HG02938 (cell line): ENCODE measurements around the gene DHX15.

ENCODE experiments used
- ATAC-seq: cut with Tn5 transposase; IDR thresholded peaks from one replicate; pipeline ENCODE4 v1.9.1; 2021; ENCODE audit warnings: mild to moderate bottlenecking, moderate library complexity; ENCODE audit not compliant: unreplicated experiment

The DHX15 gene

DNA sequence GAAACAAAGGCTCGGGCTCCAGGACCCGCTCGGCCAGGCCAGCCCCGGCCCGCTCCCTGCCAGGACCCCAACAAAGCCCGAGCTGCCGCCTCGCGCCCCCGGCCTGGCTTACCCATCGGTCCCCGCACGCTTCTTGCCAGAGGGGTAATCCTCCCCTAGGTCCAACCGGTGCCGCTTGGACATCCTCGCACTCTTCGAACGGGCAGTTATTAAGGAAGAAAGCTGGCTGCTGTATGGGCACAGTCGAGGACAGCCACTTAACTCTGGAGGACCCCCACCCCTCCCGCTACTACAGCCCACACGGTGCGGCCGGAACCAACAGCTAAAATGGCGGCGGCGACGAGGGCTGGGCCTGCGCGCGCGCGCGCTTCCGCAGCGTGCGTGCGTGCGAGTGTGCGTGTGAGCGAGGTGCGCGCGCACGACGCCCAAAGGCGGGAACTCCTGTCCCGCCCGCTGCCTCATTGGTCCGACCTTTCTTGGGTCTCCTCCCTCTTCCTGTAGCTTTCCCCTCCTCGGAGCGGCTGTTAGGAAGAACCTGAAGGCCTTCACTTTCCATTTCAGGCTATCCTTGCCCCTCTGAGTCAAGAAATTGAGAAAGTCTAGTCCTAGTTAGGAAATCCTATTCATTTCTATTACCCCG, at the start of gene DHX15:
Gene DHX15, minus strand, starts transcription at position 344 of the 640 bp plus-strand sequence. Its CDS starts 161 bp downstream, at position 183.
- ATAC-seq, result peak; percentile 75

DNA sequence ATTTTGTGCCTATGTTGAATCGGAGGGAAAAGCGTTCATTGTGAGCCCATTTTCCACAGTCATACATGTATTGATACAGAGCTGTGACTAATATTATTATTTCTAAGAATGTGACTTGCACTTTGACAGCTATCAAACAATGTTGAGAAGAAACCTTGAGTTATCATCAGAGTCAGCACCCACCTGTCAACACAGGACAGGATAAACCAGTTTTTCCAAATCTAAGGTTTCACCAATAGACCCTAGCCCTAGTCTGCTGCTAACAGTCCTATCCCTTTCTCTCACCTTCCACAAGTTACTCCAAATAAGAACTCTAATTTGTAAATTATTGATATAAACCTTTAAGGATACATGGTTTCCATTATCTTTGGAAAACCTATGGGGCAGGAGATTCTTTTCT, 47.7 kb upstream of the DHX15 start:
- no peak for ATAC-seq

- ATAC-seq, result no peak
These were observed 46.6 kb upstream of the DHX15 start for GRCh38 chr4:24630937-24631336.

DNA sequence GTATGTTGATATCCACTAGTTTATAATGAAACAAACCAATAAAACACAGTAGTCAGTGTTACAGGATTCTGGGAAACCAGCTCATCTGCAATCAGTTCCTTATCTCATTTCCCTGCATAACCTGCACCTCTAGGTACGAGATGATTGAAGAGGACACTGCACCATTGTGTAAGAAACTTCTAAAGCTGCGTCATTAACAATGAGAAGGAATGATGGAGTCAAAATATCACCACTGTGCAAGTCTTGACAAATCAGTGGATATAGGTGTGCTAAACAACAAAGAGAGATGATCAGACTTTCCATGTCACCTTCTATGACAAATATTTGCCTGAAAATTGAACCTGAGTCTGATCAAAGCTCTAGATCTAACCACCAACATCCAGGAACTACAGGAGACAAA, 40.7 kb upstream of the DHX15 start:
- ATAC-seq, result no peak

DNA sequence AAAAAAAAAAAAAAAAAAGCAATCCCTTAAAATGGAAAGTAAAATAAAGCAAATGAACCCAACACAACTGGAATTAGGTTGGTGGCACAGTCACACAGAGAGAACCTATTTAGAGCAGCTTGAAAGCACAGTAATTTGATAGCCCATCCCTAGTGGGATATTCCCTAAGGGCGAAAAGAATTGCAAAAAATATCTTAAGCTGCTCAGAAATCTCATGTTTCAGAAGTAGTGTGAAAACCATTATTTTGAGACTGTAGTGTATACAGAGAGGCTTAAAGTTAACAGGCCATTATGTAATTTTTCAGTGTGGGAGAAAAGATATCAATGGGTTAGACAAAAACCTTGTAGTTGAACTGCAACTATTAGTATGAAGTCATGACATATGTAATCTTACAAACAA, 40.0 kb upstream of the DHX15 start:
- no peak for ATAC-seq

DNA sequence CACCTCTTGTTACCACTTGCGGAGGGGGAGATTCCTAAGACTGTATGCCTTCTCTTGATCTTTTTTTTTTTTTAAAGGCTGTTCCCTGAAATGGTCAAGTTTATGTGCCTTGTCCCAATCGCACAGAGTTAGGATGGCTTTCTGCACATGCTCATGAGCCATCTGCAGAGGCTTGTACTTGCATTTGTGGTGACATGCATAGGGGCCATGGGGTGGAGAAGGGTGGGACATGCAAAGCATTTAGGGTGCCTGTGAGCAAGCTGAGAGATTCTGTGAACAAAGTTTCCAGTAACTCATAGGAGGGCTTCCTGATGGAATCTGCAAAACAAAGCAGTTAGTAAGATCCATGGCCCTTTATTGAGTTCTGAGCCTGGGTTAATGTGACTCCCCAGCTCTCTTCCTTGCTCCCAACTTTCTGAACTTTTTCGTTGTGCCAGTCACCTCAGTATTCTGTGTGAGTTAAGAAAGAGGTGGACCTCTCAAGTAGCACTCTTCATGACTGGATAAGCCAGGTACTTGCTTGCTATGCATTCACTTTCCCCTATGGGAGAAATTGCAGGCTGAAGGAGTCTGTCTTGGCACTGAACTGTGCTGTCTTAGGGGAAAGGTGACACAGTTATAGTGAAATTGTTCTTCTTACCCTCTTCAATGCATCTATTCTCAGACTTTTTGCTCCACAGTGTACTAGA, 37.9 kb upstream of the DHX15 start:
- ATAC-seq, result no peak

DNA sequence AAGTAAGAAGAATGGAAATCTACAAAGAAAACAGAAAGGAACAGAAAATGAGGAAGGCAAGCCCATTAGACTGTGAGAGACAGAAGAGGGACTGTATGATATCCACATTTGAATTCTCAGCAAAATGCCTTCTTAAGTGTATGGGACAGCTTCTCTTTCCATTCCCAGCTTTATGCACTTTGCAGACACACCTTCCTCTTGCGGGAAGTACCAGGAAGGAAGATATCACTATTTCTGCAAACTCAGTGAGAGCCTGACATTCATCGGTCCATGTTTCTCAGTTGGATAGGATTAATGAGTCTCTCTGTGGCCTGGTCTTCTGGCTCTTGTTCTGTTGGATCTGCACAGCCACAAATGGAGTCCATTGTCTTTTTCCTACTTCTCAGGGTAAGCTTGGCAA, 31.6 kb upstream of the DHX15 start:
- ATAC-seq, result no peak

DNA sequence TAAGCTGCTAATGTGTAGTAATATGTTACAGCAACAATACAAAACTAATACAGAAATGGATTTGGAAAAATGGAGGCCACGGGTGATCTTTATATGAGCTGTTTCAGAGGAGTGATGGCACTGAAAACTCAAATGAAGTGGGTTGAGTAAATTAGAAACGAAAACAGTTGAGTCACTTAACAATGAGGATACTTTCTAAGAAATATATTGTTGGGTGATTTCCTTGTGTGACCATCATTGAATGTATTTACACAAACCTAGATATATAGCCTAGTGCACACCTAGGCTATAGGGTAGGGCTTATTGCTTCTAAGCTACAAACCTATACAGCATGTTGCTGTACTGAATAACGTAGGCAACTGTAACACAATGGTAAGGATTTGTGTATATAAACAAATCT, 30.5 kb upstream of the DHX15 start:
- ATAC-seq, result no peak

GRCh38 chr4:24613502-24613901, 29.1 kb upstream of the DHX15 start:
- no peak for ATAC-seq

DNA sequence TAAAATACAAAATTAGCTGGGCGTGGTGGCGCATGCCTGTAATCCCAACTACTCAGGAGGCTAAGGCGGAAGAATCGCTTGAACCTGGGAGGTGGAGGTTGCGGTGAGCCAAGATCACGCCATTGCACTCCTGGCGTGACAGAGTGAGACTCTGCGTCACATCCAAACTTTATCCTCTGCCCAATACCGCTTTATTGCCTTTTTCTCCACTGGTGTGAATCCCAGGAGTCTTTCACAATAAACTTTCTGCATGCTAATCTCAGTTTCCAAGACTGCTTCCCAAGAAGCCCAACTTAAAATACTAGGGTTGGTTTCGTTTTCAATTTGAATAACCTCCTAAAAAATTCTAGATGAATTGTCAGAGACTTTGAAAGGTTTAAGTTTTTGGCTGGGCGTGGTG, 27.2 kb upstream of the DHX15 start:
- ATAC-seq, result no peak

- no peak for ATAC-seq
These were observed 23.0 kb upstream of the DHX15 start for GRCh38 chr4:24607334-24607733.

DNA sequence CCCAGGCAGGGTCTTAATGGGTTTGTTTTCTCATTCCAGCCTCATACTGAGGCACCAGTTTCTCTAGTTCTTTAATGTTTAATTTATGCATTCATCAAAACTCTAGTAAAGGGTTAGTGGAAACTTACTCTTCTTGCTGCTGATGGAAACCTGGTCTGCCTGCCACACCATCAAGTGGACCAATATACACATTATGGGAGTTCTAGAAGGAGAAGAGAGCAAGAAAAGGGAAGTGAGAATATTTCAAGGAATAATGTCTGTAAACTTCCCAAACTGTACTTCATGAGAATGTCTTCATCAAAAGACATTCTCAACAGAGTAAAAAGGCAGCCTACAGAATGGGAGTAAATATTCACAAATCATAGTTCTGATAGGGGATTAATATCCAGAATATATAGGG, 20.9 kb upstream of the DHX15 start:
- no peak for ATAC-seq

DNA sequence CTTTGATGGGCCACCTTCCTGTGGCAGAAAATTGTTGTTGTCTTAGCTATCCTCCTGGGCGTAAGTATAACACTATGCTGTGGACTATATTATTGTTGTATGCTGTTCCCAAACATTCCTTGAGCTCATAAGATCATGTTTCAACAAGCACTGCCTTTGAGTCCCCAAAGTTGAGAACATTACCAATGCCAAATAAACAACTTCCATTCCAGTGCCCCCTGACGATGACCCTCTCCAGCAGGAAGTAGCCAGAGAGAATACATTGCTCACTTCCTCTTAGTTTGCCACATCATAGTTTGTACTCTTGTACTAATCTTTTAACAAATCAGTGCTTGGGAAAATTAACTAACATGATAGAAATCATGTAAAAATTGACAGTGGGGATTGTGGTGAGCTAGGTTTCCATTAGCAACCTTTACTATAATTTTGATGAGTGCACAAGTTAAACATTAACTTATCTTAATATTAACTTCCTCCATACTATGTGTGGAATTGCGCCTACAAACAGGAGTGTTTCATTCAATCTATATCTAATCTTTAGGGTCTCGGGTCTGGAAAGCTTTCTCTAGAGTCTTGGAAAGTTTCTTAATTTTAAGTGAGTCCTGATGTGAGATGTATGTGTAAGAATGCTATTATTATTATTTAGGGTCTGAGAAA, 20.3 kb upstream of the DHX15 start:
- ATAC-seq, result no peak

- no peak for ATAC-seq
These were observed 19.0 kb upstream of the DHX15 start for GRCh38 chr4:24603343-24603742.

DNA sequence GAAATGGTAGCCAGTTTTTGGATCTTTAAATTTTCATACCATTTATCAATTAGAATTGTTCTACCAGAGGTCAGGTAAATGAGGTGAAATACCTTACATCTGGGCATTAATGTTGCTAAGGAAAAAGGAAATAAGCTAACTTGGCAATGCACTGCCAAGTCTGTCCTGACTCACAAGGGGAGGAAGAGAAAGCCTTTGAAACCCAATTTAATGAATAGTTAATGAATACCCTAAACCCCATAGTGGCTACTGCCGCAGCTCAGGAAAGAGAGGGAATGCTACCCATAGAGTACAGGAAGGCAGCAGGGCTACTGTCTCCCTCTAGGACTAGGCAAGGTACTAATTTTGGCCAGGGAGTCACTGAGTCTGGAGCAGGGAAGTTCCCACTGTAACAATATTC, 16.8 kb upstream of the DHX15 start:
- ATAC-seq, result no peak

DNA sequence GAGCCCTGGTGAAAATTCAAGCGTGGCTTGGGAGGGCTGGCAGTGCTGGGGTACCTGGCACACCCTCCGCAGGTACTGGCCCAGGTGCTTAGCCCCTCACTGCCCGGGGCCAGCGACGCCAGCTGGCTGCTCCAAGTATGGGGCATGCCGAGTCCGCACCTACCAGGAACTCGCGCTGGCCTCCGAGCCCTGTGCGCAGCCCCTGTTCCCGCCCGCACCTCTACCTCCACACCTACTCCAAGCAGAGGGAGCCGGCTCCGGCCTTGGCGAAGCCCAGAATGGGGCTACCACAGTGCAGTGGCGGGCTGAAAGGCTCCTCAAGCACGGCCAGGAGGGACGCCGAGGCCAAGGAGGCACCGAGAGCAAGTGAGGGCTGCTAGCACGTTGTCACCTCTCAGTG, 14.9 kb upstream of the DHX15 start:
- no peak for ATAC-seq

DNA sequence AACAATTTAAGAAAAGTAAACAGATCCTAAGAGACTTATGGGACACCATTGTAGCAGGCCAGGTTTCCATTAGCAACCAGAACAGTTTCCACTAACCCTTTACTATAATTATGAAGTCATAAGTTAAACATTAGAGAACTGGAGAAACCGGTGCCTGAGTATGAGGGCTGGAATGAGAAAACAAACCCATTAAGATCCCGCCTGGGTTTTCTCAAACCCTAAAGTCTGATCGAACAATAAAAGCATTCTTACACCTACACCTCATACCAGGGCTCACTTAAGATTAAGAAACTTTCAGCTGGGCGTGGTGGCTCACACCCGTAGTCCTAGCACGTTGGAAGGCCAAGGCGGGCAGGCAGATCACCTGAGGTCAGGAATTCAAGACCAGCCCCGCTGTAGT, 13.7 kb upstream of the DHX15 start:
- no peak for ATAC-seq

DNA sequence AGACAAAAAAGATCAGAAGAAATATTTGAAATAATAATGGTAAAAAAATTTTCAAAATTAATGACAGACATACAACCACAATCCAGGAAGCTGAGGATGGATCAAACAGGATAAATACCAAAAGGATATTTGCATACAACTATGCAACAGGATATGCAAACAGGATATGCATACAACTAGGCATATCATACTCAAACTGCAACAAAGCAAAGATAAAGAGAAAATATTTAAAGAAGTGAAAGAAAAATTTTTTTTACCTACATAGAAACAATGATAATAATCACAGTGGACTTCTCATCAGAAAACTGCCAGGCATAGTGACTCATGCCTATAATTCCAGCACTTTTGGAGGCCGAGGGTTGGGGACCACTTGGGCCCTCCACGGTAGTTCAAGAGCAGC, 11.3 kb upstream of the DHX15 start:
- ATAC-seq, result no peak

GRCh38 chr4:24594887-24595286, 10.5 kb upstream of the DHX15 start:
- ATAC-seq, result no peak

GRCh38 chr4:24589448-24589847, 5.1 kb upstream of the DHX15 start:
- peak; percentile 47 for ATAC-seq

GRCh38 chr4:24588216-24588954, 4.0 kb upstream of the DHX15 start:
- ATAC-seq, result no peak
